K562 (cell line): ENCODE data around the gene PDCD10. TPM values are rescaled to one million over a fixed set of nuclear protein-coding genes. Genes with fewer than 3 reads are reported as not detected.

Experiments
- BRF2 ChIP-seq: IDR thresholded peaks from 3 replicates; pipeline ENCODE4 v1.6.1; 2011; ENCODE audit warnings: borderline replicate concordance, mild to moderate bottlenecking; ENCODE audit not compliant: insufficient read length, insufficient read depth
- DPF2 ChIP-seq: fragments of 450-650 bp; IDR thresholded peaks from 2 replicates; pipeline ENCODE4 v1.6.1; 2016
- GATA2 ChIP-seq: sonication (generic); formaldehyde crosslinking; IDR thresholded peaks from 2 replicates; pipeline ENCODE4 v1.4.0; 2020; ENCODE audit warnings: mild to moderate bottlenecking, missing genetic modification reagents
- HOXB6 ChIP-seq: fragments of 250-450 bp; sonication (Bioruptor Pico); IDR thresholded peaks from 2 replicates; pipeline ENCODE4 v1.5.1; 2022; ENCODE audit warnings: mild to moderate bottlenecking, borderline replicate concordance
- ILF3 ChIP-seq: fragments of 450-650 bp; IDR thresholded peaks from 2 replicates; pipeline ENCODE4 v1.6.1; 2018; ENCODE audit warnings: antibody characterized with exemption, mild to moderate bottlenecking, moderate library complexity, borderline replicate concordance
- JUN ChIP-seq, 2 experiments: sonication (generic) in 1 of 2; formaldehyde crosslinking in 1 of 2; IDR thresholded peaks; 2 replicates each; pipeline versions ENCODE4 v1.6.1 to v1.8.0; 2012 to 2022; ENCODE audit warnings: borderline replicate concordance in 2 of 2, mild to moderate bottlenecking in 2 of 2, improper control_type of control experiment in 1 of 2, low read depth in 1 of 2, low read length in 1 of 2, missing genetic modification reagents in 1 of 2
- JUND ChIP-seq, 2 experiments: IDR thresholded peaks; 2 replicates in 1 of 2; 3 replicates in 1 of 2; pipeline ENCODE4 v1.6.1; 2011; ENCODE audit warnings: borderline replicate concordance in 2 of 2, low read depth in 2 of 2, low read length in 2 of 2, improper control_type of control experiment in 1 of 2, missing biosample characterization in 1 of 2, missing genetic modification characterization in 1 of 2, missing genetic modification reagents in 1 of 2
- MCM7 ChIP-seq, 2 experiments: fragments of 450-650 bp; IDR thresholded peaks; 2 replicates each; pipeline ENCODE4 v1.6.1; 2016 to 2018
- MEIS2 ChIP-seq: fragments of 450-650 bp; IDR thresholded peaks from 2 replicates; pipeline ENCODE4 v1.6.1; 2014; ENCODE audit warnings: mild to moderate bottlenecking; ENCODE audit not compliant: partially characterized antibody
- NR2F6 ChIP-seq: fragments of 450-650 bp; formaldehyde crosslinking; IDR thresholded peaks from 2 replicates; pipeline ENCODE4 v1.4.0; 2020; ENCODE audit warnings: mild to moderate bottlenecking
- POLR2A ChIP-seq: fragments of 450-650 bp; conservative IDR thresholded peaks from 2 replicates; pipeline ENCODE4 v1.6.1; 2016
- RCOR1 ChIP-seq, 2 experiments: IDR thresholded peaks; 2 replicates each; pipeline ENCODE4 v1.6.1; 2012; ENCODE audit warnings: low read depth in 2 of 2, low read length in 2 of 2, borderline replicate concordance in 1 of 2, improper control_type of control experiment in 1 of 2
- SIX5 ChIP-seq, 2 experiments: IDR thresholded peaks; 2 replicates each; pipeline ENCODE4 v1.6.1; 2011; ENCODE audit warnings: low read length in 2 of 2, borderline replicate concordance in 1 of 2, low read depth in 1 of 2, mild to moderate bottlenecking in 1 of 2, moderate library complexity in 1 of 2; ENCODE audit not compliant: insufficient read depth in 1 of 2
- SMAD1 ChIP-seq: fragments of 150-350 bp; IDR thresholded peaks from 2 replicates; pipeline ENCODE4 v1.6.1; 2014; ENCODE audit warnings: low read length, low read depth; ENCODE audit not compliant: partially characterized antibody
- SP2 ChIP-seq: IDR thresholded peaks from 2 replicates; pipeline ENCODE4 v1.6.1; 2011; ENCODE audit warnings: mild to moderate bottlenecking, low read depth, low read length, moderate library complexity; ENCODE audit not compliant: poor library complexity, severe bottlenecking; ENCODE audit errors: extremely low read depth
- TAF7 ChIP-seq: fragments of 450-650 bp; IDR thresholded peaks from 2 replicates; pipeline ENCODE4 v1.6.1; 2016; ENCODE audit warnings: missing genetic modification characterization, missing compliant biosample characterization
- TBL1XR1 ChIP-seq, 2 experiments: IDR thresholded peaks; 2 replicates each; pipeline ENCODE4 v1.6.1; 2012; ENCODE audit warnings: improper control_type of control experiment in 2 of 2, low read length in 2 of 2, mild to moderate bottlenecking in 1 of 2
- ZNF217 ChIP-seq: sonication (generic); formaldehyde crosslinking; IDR thresholded peaks from 2 replicates; pipeline ENCODE4 v1.8.0; 2022; ENCODE audit warnings: mild to moderate bottlenecking, missing genetic modification reagents
- ZNF668 ChIP-seq: fragments of 250-450 bp; sonication (Bioruptor Pico); IDR thresholded peaks from 2 replicates; pipeline ENCODE4 v1.8.0; 2022; ENCODE audit warnings: mild to moderate bottlenecking, inconsistent platforms
- polyA plus RNA-seq, 8 experiments: library from polyadenylated mRNA; depleted of rRNA in 4 of 8; stranded (reverse) in 5 of 8; unstranded in 3 of 8; fragments of >200 nt; fragmentation: Nextera tagmentation in 2 of 8; fragmentation: Illumina TruSeq in 1 of 8; extraction: Ambion mirVana in 2 of 8; extraction: Trizol in 1 of 8; gene quantifications; 2 replicates each; pipeline versions ENCODE4 v1.2.1 to v1.2.3, GENCODE V29; 2011 to 2014; ENCODE audit warnings: inconsistent platforms in 1 of 8, missing spikeins in 1 of 8
- total RNA-seq, 7 experiments: library from RNA; depleted of rRNA in 6 of 7; stranded (reverse); fragments of >200 nt in 6 of 7; fragmentation: Illumina TruSeq in 2 of 7; extraction: Trizol in 2 of 7; gene quantifications; 2 replicates each; pipeline versions ENCODE4 v1.2.1 to v1.2.3, GENCODE V29; 2011 to 2021; ENCODE audit warnings: low replicate concordance in 1 of 7
- TF ChIP-seq, protein P1 (sequence below): sonication (generic); formaldehyde crosslinking; IDR thresholded peaks from 2 replicates; pipeline ENCODE4 v1.8.1; 2023; ENCODE audit warnings: missing genetic modification reagents, mild to moderate bottlenecking, borderline replicate concordance
- TF ChIP-seq, protein P2 (sequence below): sonication (generic); IDR thresholded peaks from 2 replicates; pipeline ENCODE4 v1.6.1; 2016

Gene PDCD10
- total and polyA plus RNA-seq, 9 of the 15 experiments (the other 6 are each of a cell fraction or from before 2014, with no cell fraction given): 121 to 476 (median 232) TPM

- TF ChIP-seq JUND (IDR thresholded peaks at IDR 0.05; ENCODE audit: borderline replicate concordance, low read depth, low read length) (peak; percentile 46; the same call in 1 of the 2 replicates), JUND (tag; IDR thresholded peaks at IDR 0.05; ENCODE audit: borderline replicate concordance, low read depth, low read length) (no peak; the same call in 2 of the 3 replicates), DPF2 (peak; percentile 93), SMAD1 (no peak), MEIS2 (peak; percentile 53), HOXB6 (CRISPR knock-in tag) (no peak), NR2F6 (no peak), JUN (IDR thresholded peaks at IDR 0.05; ENCODE audit: borderline replicate concordance, low read depth, low read length) (no peak), JUN (CRISPR knock-in tag; IDR thresholded peaks at IDR 0.05; ENCODE audit: borderline replicate concordance) (no peak), TBL1XR1 (IDR thresholded peaks at IDR 0.05; ENCODE audit: low read length in 2 of 2) (peak in 1 of 2 experiments; percentile 61; a peak in 1 of 4 replicates), POLR2A (no peak; the same call in 1 of the 2 replicates), MCM7 (IDR thresholded peaks at IDR 0.05) (no peak), SP2 (no peak), RCOR1 (IDR thresholded peaks at IDR 0.05; ENCODE audit: borderline replicate concordance in 1 of 2, low read depth in 2 of 2, low read length in 2 of 2) (peak in 1 of 2 experiments; percentile 74; a peak in 1 of 4 replicates), GATA2 (peak; percentile 65), BRF2 (no peak), ZNF217 (CRISPR knock-in tag) (no peak), TAF7 (no peak), ZNF668 (no peak), ILF3 (peak; percentile 46; the same call in 1 of the 2 replicates), SIX5 (IDR thresholded peaks at IDR 0.05; ENCODE audit: borderline replicate concordance in 1 of 2, insufficient read depth in 1 of 2, low read depth in 1 of 2, low read length in 2 of 2) (no peak)
- TF ChIP-seq, protein P1, sequence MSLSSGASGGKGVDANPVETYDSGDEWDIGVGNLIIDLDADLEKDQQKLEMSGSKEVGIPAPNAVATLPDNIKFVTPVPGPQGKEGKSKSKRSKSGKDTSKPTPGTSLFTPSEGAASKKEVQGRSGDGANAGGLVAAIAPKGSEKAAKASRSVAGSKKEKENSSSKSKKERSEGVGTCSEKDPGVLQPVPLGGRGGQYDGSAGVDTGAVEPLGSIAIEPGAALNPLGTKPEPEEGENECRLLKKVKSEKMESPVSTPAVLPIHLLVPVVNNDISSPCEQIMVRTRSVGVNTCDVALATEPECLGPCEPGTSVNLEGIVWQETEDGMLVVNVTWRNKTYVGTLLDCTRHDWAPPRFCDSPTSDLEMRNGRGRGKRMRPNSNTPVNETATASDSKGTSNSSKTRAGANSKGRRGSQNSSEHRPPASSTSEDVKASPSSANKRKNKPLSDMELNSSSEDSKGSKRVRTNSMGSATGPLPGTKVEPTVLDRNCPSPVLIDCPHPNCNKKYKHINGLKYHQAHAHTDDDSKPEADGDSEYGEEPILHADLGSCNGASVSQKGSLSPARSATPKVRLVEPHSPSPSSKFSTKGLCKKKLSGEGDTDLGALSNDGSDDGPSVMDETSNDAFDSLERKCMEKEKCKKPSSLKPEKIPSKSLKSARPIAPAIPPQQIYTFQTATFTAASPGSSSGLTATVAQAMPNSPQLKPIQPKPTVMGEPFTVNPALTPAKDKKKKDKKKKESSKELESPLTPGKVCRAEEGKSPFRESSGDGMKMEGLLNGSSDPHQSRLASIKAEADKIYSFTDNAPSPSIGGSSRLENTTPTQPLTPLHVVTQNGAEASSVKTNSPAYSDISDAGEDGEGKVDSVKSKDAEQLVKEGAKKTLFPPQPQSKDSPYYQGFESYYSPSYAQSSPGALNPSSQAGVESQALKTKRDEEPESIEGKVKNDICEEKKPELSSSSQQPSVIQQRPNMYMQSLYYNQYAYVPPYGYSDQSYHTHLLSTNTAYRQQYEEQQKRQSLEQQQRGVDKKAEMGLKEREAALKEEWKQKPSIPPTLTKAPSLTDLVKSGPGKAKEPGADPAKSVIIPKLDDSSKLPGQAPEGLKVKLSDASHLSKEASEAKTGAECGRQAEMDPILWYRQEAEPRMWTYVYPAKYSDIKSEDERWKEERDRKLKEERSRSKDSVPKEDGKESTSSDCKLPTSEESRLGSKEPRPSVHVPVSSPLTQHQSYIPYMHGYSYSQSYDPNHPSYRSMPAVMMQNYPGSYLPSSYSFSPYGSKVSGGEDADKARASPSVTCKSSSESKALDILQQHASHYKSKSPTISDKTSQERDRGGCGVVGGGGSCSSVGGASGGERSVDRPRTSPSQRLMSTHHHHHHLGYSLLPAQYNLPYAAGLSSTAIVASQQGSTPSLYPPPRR: no peak
- TF ChIP-seq, protein P2, sequence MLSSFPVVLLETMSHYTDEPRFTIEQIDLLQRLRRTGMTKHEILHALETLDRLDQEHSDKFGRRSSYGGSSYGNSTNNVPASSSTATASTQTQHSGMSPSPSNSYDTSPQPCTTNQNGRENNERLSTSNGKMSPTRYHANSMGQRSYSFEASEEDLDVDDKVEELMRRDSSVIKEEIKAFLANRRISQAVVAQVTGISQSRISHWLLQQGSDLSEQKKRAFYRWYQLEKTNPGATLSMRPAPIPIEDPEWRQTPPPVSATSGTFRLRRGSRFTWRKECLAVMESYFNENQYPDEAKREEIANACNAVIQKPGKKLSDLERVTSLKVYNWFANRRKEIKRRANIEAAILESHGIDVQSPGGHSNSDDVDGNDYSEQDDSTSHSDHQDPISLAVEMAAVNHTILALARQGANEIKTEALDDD: peak; percentile 60; the same call in 1 of the 2 replicates
Measured at GRCh38 chr3:167723872-167724271, 10.8 kb downstream of the PDCD10 start (continued).
